ENCODE results near the gene DBH. TPM values are rescaled to one million over a fixed set of nuclear protein-coding genes. Genes with fewer than 3 reads are reported as not detected.
A peak's percentile ranks its signal among the peaks of the same experiment; 100 is the strongest.

Gene DBH
- total RNA-seq, 1 experiment from 2014 or later = not detected

GRCh38 chr9:133705576-133705975 is 69.4 kb downstream of the DBH start:
- intact Hi-C loops (cut with micrococcal nuclease; ENCODE audit: unreplicated experiment) = no loop called here
- H3K36me3 ChIP-seq (ENCODE audit: insufficient read depth, low read length, poor library complexity, severe bottlenecking) = no peaks in the 10 kb centered on the region
- no peaks in the 10 kb centered on the region for H3K9me3 ChIP-seq (ENCODE audit: low read depth, low read length, poor library complexity, severe bottlenecking)
- TF ChIP-seq EZH2 (IDR thresholded peaks at IDR 0.05; ENCODE audit: borderline replicate concordance, low read depth, low read length, poor library complexity, severe bottlenecking) = no peak
- TF ChIP-seq CTCF (conservative IDR thresholded peaks at IDR 0.05; ENCODE audit: low read depth, low read length) = no peak
- no peaks in the 10 kb centered on the region for H3K27me3 ChIP-seq (replicated peaks; ENCODE audit: insufficient read depth, low read depth, low read length, poor library complexity)
- POLR2A ChIA-PET (ENCODE audit: low non-redundant PET) = no interaction called here
- H3K4me3 ChIP-seq (ENCODE audit: low read depth, low read length, poor library complexity, severe bottlenecking) = no peak overlapping the region
- BruUV-seq (replicated peaks) = no TSS peak
- H3K4me1 ChIP-seq (ENCODE audit: insufficient read depth, low read length, poor library complexity, severe bottlenecking) = peaks cover 32% of the 10 kb centered on the region
- no peak overlapping the region for H3K27ac ChIP-seq (ENCODE audit: low read depth, low read length, poor library complexity, severe bottlenecking)
- CTCF ChIA-PET = no interaction called here
- DNase-seq (ENCODE audit: low spot score) = no peak

DNA sequence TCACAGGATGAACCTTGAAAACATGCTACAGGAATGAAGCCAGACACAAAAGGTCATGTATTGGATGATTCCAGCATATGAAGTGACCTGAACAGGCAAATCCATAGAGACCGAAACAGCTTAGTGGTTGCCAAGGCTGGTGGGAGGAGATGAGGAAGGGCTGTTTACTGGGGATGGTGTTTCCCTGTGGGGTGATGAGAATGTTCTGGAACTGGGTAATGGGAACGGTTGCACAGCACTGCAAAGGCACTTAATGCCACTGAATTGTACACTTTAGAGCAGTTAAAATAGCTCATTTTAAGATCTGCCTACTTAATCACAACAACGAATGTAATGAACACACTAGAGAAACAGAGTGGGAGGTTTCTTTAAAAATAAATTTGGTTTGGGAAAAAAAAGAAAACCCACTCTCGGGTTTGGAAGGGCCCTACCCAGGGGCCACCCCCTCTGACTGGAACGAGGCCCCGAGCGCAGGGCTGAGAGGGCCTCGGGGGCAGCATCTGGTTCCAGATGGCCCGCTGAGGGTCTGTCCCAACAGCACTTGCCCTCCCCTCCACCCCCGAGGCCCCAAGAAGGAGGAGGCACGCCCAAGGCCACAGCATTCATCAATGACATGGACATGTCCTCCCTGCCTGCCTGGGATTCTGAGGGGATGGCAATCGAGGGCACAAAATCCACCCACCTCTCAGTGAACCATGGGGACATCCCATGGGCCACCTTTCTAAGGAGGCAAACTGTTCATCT is 70.3 kb downstream of the DBH start:
- Histone ChIP-seq H3K27ac (ENCODE audit: low read depth, low read length, poor library complexity, severe bottlenecking) (no peak overlapping the region), H3K9me3 (ENCODE audit: low read depth, low read length, poor library complexity, severe bottlenecking) (no peaks in the 10 kb centered on the region), H3K36me3 (ENCODE audit: insufficient read depth, low read length, poor library complexity, severe bottlenecking) (no peaks in the 10 kb centered on the region), H3K4me3 (ENCODE audit: low read depth, low read length, poor library complexity, severe bottlenecking) (no peak overlapping the region), H3K27me3 (replicated peaks; ENCODE audit: insufficient read depth, low read depth, low read length, poor library complexity) (no peaks in the 10 kb centered on the region), H3K4me1 (ENCODE audit: insufficient read depth, low read length, poor library complexity, severe bottlenecking) (peaks cover 31% of the 10 kb centered on the region)
- CTCF ChIA-PET = interaction anchor here (0.9 kb wide), 1 partner anchor 173 kb away, joined by 3 read pairs; no protein-coding TSS in a partner anchor
- intact Hi-C loops (cut with micrococcal nuclease; ENCODE audit: unreplicated experiment) = no loop called here
- DNase-seq (ENCODE audit: low spot score) = no peak
- TF ChIP-seq EZH2 (IDR thresholded peaks at IDR 0.05; ENCODE audit: borderline replicate concordance, low read depth, low read length, poor library complexity, severe bottlenecking) (no peak), CTCF (conservative IDR thresholded peaks at IDR 0.05; ENCODE audit: low read depth, low read length) (no peak)
- BruUV-seq (replicated peaks) = no TSS peak
- POLR2A ChIA-PET (ENCODE audit: low non-redundant PET) = no interaction called here

GRCh38 chr9:133707065-133707762 is 71.1 kb downstream of the DBH start:
- TF ChIP-seq EZH2 (IDR thresholded peaks at IDR 0.05; ENCODE audit: borderline replicate concordance, low read depth, low read length, poor library complexity, severe bottlenecking) (no peak), CTCF (conservative IDR thresholded peaks at IDR 0.05; ENCODE audit: low read depth, low read length) (no peak)
- Histone ChIP-seq H3K4me3 (ENCODE audit: low read depth, low read length, poor library complexity, severe bottlenecking) (no peak overlapping the region), H3K27me3 (replicated peaks; ENCODE audit: insufficient read depth, low read depth, low read length, poor library complexity) (no peaks in the 10 kb centered on the region), H3K9me3 (ENCODE audit: low read depth, low read length, poor library complexity, severe bottlenecking) (no peaks in the 10 kb centered on the region), H3K4me1 (ENCODE audit: insufficient read depth, low read length, poor library complexity, severe bottlenecking) (peaks cover 25% of the 10 kb centered on the region), H3K36me3 (ENCODE audit: insufficient read depth, low read length, poor library complexity, severe bottlenecking) (no peaks in the 10 kb centered on the region), H3K27ac (ENCODE audit: low read depth, low read length, poor library complexity, severe bottlenecking) (no peak overlapping the region)
- DNase-seq (ENCODE audit: low spot score) = peak; percentile 85
- intact Hi-C loops (cut with micrococcal nuclease; ENCODE audit: unreplicated experiment) = no loop called here
- no TSS peak for BruUV-seq (replicated peaks)
- POLR2A ChIA-PET (ENCODE audit: low non-redundant PET) = no interaction called here
- CTCF ChIA-PET = interaction anchor here (0.9 to 1.2 kb wide), 2 partner anchors 36 to 174 kb away, joined by 3 read pairs; no protein-coding TSS in a partner anchor
